OCI-LY7 (cell line): ENCODE measurements around the gene LRP10. TPM values are rescaled to one million over a fixed set of nuclear protein-coding genes. Genes with fewer than 3 reads are reported as not detected.
A peak's percentile ranks its signal among the peaks of the same experiment; 100 is the strongest.

Experiments used
- BruUV-seq: library from RNA; stranded (reverse); fragments of 400-500 nt; replicated peaks from 2 replicates; lab custom pipeline; 2021; lab: Mats Ljungman, UMichigan
- CTCF ChIA-PET: fragments of 300-600 bp; sonication (Branson Sonifier 250); formaldehyde crosslinking; loops from one replicate; lab custom pipeline; 2022; ENCODE audit warnings: antibody characterized with exemption; ENCODE audit not compliant: unreplicated experiment; lab: Charles Lee
- POLR2A ChIA-PET: fragments of 300-600 bp; sonication (Branson Sonifier 250); formaldehyde crosslinking; loops from one replicate; lab custom pipeline; 2022; ENCODE audit warnings: antibody characterized with exemption; lab: Charles Lee
- DNase-seq: peaks from one replicate; pipeline ENCODE4 v3.0.0-alpha.2; 2015; ENCODE audit warnings: low spot score
- H2AFZ ChIP-seq: fragments of 200-600 bp; sonication (generic), shearing (Covaris generic); 2 replicates; pipeline ENCODE4 v1.6.1; 2014; ENCODE audit warnings: mild to moderate bottlenecking, antibody characterized with exemption, low read length, moderate library complexity
- H3K27ac ChIP-seq: fragments of 200-600 bp; sonication (generic); 2 replicates; pipeline ENCODE4 v1.5.1; 2014; ENCODE audit warnings: mixed run types, low read depth, mild to moderate bottlenecking, moderate library complexity, low read length, inconsistent platforms; ENCODE audit not compliant: poor library complexity, severe bottlenecking
- H3K36me3 ChIP-seq: fragments of 200-600 bp; sonication (generic); 2 replicates; pipeline ENCODE4 v1.6.1; 2014; ENCODE audit warnings: mild to moderate bottlenecking, antibody characterized with exemption, low read length, moderate library complexity, mixed read lengths; ENCODE audit not compliant: insufficient read depth
- H3K4me1 ChIP-seq: fragments of 200-600 bp; sonication (generic); 2 replicates; pipeline ENCODE4 v1.5.1; 2014; ENCODE audit warnings: mild to moderate bottlenecking, low read length; ENCODE audit not compliant: insufficient read depth, poor library complexity, severe bottlenecking
- H3K4me2 ChIP-seq: fragments of 200-600 bp; sonication (generic); 2 replicates; pipeline ENCODE4 v1.6.1; 2014; ENCODE audit warnings: mild to moderate bottlenecking, low read length
- H3K4me3 ChIP-seq: fragments of 200-600 bp; sonication (generic); 2 replicates; pipeline ENCODE4 v1.5.1; 2014; ENCODE audit warnings: mild to moderate bottlenecking, low read depth, low read length; ENCODE audit not compliant: poor library complexity, severe bottlenecking
- H3K79me2 ChIP-seq: fragments of 200-600 bp; sonication (generic); 2 replicates; pipeline ENCODE4 v1.6.1; 2016; ENCODE audit warnings: low read depth, mild to moderate bottlenecking, low read length, moderate library complexity, mixed read lengths; ENCODE audit not compliant: insufficient read depth
- H3K9me2 ChIP-seq: fragments of 200-600 bp; sonication (generic); 2 replicates; pipeline ENCODE4 v1.6.1; 2016; ENCODE audit warnings: mild to moderate bottlenecking, low read length, mixed read lengths; ENCODE audit not compliant: insufficient read depth
- H3K9me3 ChIP-seq: fragments of 200-600 bp; sonication (generic); 2 replicates; pipeline ENCODE4 v1.6.1; 2014; ENCODE audit warnings: mild to moderate bottlenecking, mixed run types, low read length, mixed read lengths
- H4K20me1 ChIP-seq: fragments of 200-600 bp; sonication (generic); 2 replicates; pipeline ENCODE4 v1.6.1; 2014; ENCODE audit warnings: mild to moderate bottlenecking, antibody characterized with exemption, low read length, moderate library complexity, mixed read lengths; ENCODE audit not compliant: insufficient read depth
- CTCF ChIP-seq: fragments of 200-600 bp; sonication (generic); conservative IDR thresholded peaks from 2 replicates; pipeline ENCODE4 v1.5.1; 2014; ENCODE audit warnings: mild to moderate bottlenecking, antibody characterized with exemption, low read length, moderate library complexity, mixed read lengths
- EZH2phosphoT487 ChIP-seq: fragments of 200-600 bp; sonication (generic); IDR thresholded peaks from 2 replicates; pipeline ENCODE4 v1.6.1; 2018; ENCODE audit warnings: low read depth, borderline replicate concordance, mild to moderate bottlenecking, mixed run types, antibody characterized with exemption, low read length, moderate library complexity, mixed read lengths
- intact Hi-C: fragments of 100-400 bp; cut with micrococcal nuclease; formaldehyde crosslinking; loops from one replicate; pipeline ENCODE4 v1.10.0; 2022; ENCODE audit not compliant: unreplicated experiment
- total RNA-seq, 2 experiments: library from RNA; depleted of rRNA in 1 of 2; stranded (reverse); fragments of >200 nt in 1 of 2; shearing (Covaris generic) in 1 of 2; gene quantifications; 2 replicates each; pipeline ENCODE4 v1.2.3, GENCODE V29; 2014 to 2022

LRP10 gene
- total RNA-seq, 2 experiments from 2014 or later = 25.5 to 55.1 TPM

GRCh38 chr14:22928237-22929103 lies 56.9 kb downstream of the LRP10 start:
- no peaks in the 10 kb centered on the region for H3K9me3 ChIP-seq
- peak overlapping the region; percentile 76 for H3K4me2 ChIP-seq
- TF ChIP-seq CTCF = no peak
- no peak for TF ChIP-seq EZH2phosphoT487
- peak overlapping the region; percentile 59 for H2AFZ ChIP-seq
- no peaks in the 10 kb centered on the region for H4K20me1 ChIP-seq
- peaks cover 32% of the 10 kb centered on the region for H3K4me1 ChIP-seq
- POLR2A ChIA-PET = interaction anchor here (0.6 to 5.5 kb wide), 11 partner anchors 11 to 373 kb away, joined by 3 to 61 read pairs (median 7); partner anchors contain the start of genes HAUS4 and RBM23
- H3K9me2 ChIP-seq = no peaks in the 10 kb centered on the region
- H3K79me2 ChIP-seq = peaks cover 36% of the 10 kb centered on the region
- H3K36me3 ChIP-seq = peaks cover 45% of the 10 kb centered on the region
- CTCF ChIA-PET = interaction anchor here (0.6 to 1.8 kb wide), 3 partner anchors 11 to 151 kb away, joined by 3 to 8 read pairs (median 5); partner anchors contain the start of gene HAUS4
- peak overlapping the region; percentile 91 for H3K4me3 ChIP-seq
- peak; percentile 38 for DNase-seq
- BruUV-seq = TSS peak; percentile 54
- peak overlapping the region; percentile 70 for H3K27ac ChIP-seq
- intact Hi-C loops = loop anchor here (1.0 to 2.0 kb wide), 3 partner anchors 28 to 78 kb away; no protein-coding TSS in a partner anchor

GRCh38 chr14:22929104-22929960 lies 57.8 kb downstream of the LRP10 start, which contains the start of gene PRMT5:
Gene PRMT5, minus strand, starts transcription at chr14:22929376. Its CDS starts 15 bp downstream, at chr14:22929361.
- POLR2A ChIA-PET = interaction anchor here (0.6 to 5.5 kb wide), 7 partner anchors 12 to 1238 kb away, joined by 3 to 61 read pairs (median 7); partner anchors contain the start of genes HAUS4 and RBM23

More at GRCh38 chr14:22929104-22929960, 57.8 kb downstream of the LRP10 start, which contains the start of gene PRMT5:
- intact Hi-C loops = loop anchor here (1.0 to 2.0 kb wide), 3 partner anchors 27 to 77 kb away; no protein-coding TSS in a partner anchor
- Histone ChIP-seq H3K4me1 (peaks cover 32% of the 10 kb centered on the region), H3K9me3 (no peaks in the 10 kb centered on the region), H3K36me3 (peaks cover 36% of the 10 kb centered on the region), H3K9me2 (no peaks in the 10 kb centered on the region), H3K4me3 (peak within 1 kb of the TSS; percentile 91), H3K79me2 (peaks cover 36% of the 10 kb centered on the region), H2AFZ (peak within 1 kb of the TSS; percentile 72), H3K4me2 (peak within 1 kb of the TSS; percentile 97), H3K27ac (peak within 1 kb of the TSS; percentile 70), H4K20me1 (no peaks in the 10 kb centered on the region)
- CTCF ChIA-PET = interaction anchor here (0.6 to 1.8 kb wide), 6 partner anchors 16 to 152 kb away, joined by 3 to 8 read pairs (median 4); partner anchors contain the start of genes AJUBA and HAUS4
- no TSS peak for BruUV-seq
- TF ChIP-seq CTCF = no peak
- TF ChIP-seq EZH2phosphoT487 = no peak
- peak; percentile 99 for DNase-seq
